GF-D8 (cell line): ENCODE measurements around the gene GOLIM4.

Experiments
- DNase-seq: peaks from one replicate; lab custom pipeline; 2025; lab: John Stamatoyannopoulos, UW

Gene GOLIM4

GRCh38 chr3:167989999-167990398 is 105.7 kb downstream of the GOLIM4 start:
- DNase-seq: no peak

GRCh38 chr3:167989066-167989465 is 106.7 kb downstream of the GOLIM4 start:
- DNase-seq: no peak

DNA sequence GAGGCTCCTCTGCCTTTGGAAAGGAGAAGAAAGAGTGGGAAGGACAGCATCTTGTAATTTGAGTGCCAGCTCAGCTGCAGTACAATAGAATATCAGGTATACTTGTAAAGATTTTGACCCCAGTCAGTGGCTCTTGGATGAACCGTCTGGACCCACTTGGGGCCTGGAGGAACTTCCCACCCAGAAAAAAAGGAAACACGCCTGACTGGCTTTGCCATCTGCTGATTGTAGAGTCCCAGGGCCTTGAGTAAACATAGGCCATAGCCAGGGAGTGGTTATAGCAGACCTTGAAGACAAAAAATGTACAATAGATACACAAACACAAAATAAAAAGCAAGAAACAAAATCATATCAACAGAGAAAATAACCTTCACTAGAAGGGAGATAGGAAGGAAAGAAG is 112.1 kb downstream of the GOLIM4 start:
- DNase-seq: no peak

DNA sequence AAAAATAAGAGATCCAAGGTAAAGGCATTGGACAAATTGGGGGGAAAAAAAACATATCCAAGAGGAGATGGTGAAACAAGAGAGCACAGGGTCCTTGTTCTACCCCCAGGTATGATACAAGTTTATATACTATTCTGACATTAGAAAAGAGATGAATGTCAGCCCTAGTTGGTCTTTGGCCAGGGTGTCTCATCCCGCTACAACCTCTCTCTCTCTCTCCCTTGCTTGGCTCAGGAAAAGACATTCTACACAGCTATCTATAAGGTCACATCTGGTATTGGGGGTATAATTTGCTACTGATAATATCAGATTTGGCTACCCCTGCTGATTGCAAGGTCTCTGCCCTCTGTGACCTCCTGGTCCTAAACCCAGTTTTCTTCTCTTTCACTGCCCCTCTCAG is 117.2 kb downstream of the GOLIM4 start:
- no peak for DNase-seq

- peak; percentile 32 for DNase-seq
These were observed 117.7 kb downstream of the GOLIM4 start for GRCh38 chr3:167978071-167978470.

- no peak for DNase-seq
These were observed 119.0 kb downstream of the GOLIM4 start for GRCh38 chr3:167976516-167977361.

GRCh38 chr3:167973901-167974300 is 121.8 kb downstream of the GOLIM4 start:
- no peak for DNase-seq

DNA sequence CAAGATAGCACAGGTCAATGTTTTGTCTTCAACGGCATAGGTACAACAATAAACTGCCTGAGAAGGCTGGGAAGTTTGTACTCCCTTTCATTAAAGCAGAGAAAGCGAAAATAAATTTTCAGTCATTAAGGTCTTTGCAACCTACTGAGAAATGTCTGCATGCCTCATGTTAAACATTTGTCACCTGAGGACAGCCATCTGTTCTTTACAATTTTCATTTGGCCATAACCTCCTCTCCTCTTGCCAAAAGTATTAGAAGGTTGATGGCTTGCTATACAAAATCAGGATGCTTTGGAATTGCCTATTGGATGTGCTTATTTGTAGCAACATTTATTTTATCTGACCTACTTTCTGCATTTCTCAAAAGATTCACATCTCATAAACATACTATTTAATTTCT is 122.7 kb downstream of the GOLIM4 start:
- no peak for DNase-seq

GRCh38 chr3:167972502-167972901 is 123.2 kb downstream of the GOLIM4 start:
- DNase-seq: no peak

DNA sequence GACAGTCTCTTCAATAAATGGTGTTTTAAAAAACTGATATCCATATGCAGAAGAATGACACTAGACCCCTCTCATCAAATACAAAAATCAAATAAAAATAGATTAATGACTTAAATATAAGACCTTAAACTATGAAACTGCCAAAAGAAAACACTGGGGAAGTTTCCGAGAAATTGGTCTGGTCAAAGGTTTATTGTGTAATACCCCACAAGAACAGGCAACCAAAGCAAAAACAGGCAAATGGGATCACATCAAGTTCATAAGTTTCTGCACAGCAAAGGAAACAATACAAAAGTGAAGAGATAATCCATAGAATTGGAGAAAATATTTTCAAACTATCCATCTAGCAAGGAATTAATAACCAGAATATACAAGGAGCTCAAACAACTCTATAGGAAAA is 126.2 kb downstream of the GOLIM4 start:
- no peak for DNase-seq

- no peak for DNase-seq
These were observed 128.3 kb downstream of the GOLIM4 start for GRCh38 chr3:167967257-167968036.
